Measurements from ENCODE around the gene AGTRAP.

The AGTRAP gene

DNA sequence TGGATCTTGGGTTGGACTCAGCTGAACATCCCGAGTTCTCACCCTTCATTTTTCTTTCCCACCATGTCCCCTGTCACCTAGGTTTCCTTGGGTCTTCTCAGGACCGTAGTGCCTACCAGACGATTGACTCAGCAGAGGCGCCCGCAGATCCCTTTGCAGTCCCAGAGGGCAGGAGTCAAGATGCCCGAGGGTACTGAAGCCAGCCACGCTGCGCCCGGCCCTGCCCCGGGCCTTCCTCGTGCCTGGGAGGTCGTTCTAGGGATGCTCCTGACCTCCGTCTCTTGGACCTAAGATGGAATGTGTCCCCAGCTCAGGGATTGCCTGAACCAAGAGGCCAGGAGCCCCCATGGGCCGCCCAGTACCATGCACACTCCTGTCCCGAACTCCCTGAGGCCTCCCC is 14.1 kb downstream of the AGTRAP start:
- no peak overlapping the region for H3K4me3 ChIP-seq (ENCODE audit: low read length)
- no peak for DNase-seq (ENCODE audit: low read depth, low spot score)

DNA sequence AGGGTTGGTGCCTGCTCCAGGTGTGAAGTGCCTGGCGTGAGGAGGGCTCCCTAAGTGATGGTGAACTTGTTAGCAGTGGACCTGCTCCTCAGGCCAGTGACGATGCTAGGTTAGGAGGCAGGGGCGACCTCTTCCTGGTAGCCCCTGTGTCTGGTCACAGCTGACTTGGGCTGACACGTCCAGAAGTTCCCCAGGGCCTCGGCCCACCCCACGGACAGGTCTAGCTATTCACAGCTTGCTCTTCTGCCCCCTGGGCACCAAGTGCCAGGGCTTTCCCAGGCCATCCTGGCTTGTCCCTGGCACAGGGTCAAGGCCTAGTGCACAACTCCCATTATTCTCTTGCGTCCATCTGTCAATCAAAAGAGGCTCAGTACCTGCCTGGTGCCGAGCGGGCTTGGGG is 15.2 kb downstream of the AGTRAP start:
- no peak overlapping the region for H3K4me3 ChIP-seq (ENCODE audit: low read length)
- no peak for DNase-seq (ENCODE audit: low read depth, low spot score)

- no peak overlapping the region for H3K4me3 ChIP-seq (ENCODE audit: low read length)
- DNase-seq (ENCODE audit: low read depth, low spot score): no peak
Measured at GRCh38 chr1:11752359-11753088, 16.6 kb downstream of the AGTRAP start.

DNA sequence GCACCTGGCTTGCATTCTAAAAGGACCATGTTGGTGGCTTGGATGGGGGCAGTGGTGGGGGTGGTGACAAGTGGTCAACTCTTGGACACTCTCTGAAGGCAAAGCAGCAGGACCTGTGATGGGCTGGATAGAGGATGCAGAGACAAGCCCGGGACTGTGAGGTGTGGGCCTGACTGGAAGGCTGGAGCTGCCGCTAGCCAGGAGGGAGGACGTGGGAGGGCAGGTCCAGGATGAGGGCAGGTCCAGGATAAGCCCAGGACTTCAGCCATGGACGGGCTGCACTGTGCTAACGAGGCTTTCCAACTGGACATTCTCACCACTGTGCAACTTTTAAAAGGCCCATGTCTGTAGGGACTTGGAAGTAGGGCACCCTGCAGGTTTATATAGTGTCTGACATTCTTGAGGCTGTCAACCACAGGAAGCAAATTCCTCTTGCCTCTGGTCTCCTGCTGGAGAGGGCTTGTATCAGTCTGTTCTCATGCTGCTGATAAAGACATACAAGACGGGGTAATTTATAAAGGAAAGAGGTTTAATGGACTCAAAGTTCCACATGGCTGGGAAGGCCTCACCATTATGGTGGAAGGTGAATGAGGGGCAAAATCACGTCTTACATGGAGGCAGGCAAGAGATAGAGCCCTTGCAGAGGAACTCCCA is 17.7 kb downstream of the AGTRAP start:
- H3K4me3 ChIP-seq (ENCODE audit: low read length): no peak overlapping the region
- no peak for DNase-seq (ENCODE audit: low read depth, low spot score)

GRCh38 chr1:11757047-11757446 is 21.1 kb downstream of the AGTRAP start:
- DNase-seq (ENCODE audit: low read depth, low spot score): no peak
- no peak overlapping the region for H3K4me3 ChIP-seq (ENCODE audit: low read length)

GRCh38 chr1:11759791-11760190 is 23.9 kb downstream of the AGTRAP start:
- H3K4me3 ChIP-seq (ENCODE audit: low read length): no peak overlapping the region
- DNase-seq (ENCODE audit: low read depth, low spot score): no peak

DNA sequence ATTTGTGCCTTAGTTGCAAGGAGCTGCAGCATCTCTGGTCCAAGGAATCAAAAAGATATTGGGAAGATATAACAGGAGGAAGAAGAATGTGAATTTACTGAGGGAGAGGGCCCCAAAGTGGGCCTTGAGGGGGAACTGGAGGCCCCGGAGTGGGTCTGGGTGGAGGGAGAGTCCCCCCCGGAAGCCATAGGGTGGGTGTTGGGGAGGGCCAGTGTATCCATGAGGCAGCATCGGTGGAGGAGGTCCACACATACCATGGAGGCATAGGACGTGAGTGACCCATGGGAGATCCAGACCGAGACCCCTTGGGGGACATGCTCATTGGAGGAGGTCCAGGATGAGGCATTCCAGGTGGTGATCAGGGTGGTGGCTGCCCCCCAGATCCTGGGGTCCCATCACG is 25.3 kb downstream of the AGTRAP start:
- no peak for DNase-seq (ENCODE audit: low read depth, low spot score)
- no peak overlapping the region for H3K4me3 ChIP-seq (ENCODE audit: low read length)

- no peak for DNase-seq (ENCODE audit: low read depth, low spot score)
- H3K4me3 ChIP-seq (ENCODE audit: low read length): no peak within 1 kb of the TSS
Measured at GRCh38 chr1:11761988-11762406, 26.1 kb downstream of the AGTRAP start, which contains the start of gene C1orf167. Gene C1orf167, plus strand, starts transcription at chr1:11762193. Its CDS starts 2,208 bp downstream, at chr1:11764401.

DNA sequence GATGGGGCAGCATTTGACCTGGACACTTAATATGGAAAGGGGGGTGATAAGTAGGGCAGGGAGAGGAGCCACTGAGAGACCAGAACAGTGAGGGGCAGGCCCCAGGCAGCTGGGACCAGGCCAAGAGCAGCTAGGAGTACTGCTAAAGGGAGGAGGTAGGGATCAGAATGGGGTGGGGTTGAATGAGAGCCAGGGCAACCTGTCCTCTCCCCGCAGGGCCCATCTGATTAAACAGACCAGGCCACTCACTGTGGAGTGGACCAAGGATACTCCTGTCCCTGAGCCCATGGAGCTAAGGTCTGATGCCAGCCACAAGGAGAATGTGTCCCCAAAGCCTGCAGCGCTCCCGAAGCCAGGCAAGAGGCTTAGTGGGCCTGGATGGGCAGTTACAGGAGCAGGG is 28.2 kb downstream of the AGTRAP start:
- no peak for DNase-seq (ENCODE audit: low read depth, low spot score)
- H3K4me3 ChIP-seq (ENCODE audit: low read length): no peak overlapping the region

DNA sequence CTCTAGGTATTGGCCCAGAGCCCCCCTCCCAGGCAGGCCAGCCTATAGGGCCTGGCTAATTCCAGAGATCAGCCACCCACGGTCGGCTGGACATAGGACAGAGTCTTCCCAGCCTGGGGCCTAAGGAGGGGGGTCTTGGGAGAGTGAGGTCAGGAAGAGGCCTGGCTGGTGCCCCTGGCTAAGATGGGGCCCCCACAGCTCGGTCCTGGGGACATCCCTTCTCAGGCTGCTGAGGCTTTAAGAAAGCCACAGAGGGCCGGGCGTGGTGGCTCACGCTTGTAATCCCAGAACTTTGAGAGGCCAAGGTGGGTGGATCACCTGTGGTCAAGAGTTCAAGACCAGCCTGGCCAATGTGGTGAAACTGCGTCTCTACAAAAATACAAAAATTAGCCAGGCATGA is 28.6 kb downstream of the AGTRAP start:
- DNase-seq (ENCODE audit: low read depth, low spot score): no peak
- no peak overlapping the region for H3K4me3 ChIP-seq (ENCODE audit: low read length)

GRCh38 chr1:11765661-11766428 is 29.9 kb downstream of the AGTRAP start:
- no peak overlapping the region for H3K4me3 ChIP-seq (ENCODE audit: low read length)
- no peak for DNase-seq (ENCODE audit: low read depth, low spot score)

DNA sequence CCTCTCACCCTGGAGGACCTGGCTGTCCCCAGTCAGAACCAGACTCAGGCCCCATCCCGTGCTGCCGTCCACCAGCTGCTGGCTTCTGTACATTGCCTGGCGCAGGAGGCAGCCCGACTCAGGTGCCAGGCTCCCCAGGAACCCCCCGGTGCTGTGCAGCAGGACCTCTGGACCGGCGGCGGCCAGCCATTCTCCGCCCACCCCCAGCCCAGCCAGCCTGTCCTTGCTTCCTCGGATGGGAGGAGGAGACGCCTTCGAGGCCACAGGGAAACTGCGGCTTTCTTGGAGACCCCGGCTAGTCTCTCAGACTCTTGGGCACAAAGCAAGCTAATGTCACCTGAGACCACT is 30.5 kb downstream of the AGTRAP start:
- no peak for DNase-seq (ENCODE audit: low read depth, low spot score)
- H3K4me3 ChIP-seq (ENCODE audit: low read length): no peak overlapping the region

DNA sequence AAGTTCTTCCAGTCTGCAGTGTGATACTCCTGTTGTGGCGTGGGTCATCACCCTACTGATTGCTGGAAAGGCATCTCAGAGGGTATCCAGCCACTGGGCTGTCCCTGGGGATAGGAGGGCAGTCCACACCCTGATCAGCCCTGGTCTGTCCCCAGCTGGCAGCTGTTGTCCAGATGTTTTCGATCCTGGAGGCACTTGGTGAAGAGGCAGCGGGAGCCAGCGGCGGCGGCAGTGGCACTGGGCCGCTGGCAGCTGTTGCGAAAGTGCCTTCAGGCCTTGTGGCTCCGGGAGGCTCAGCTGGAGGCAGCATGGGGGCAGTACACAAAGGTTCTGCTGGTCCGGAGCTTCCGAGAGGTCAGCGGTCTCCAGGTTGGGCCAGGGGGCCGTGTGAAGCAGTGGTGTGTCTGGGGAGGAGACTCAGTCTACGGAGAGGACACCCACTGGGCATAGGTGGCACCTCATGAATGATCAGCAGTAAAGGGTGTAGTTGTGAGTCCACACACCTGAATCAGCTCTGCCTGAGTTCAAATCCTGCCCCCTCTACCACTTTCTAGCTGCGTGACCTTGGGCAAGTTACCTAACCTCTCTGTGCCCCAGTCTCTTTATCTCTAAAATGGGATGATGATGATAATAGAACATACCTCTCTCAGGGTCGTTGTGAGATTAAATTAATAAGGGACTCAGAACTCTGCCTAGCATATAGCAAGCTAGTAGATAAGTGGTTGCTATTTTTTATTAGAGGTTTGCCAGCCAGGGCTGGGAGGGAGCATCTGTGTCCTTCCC is 32.2 kb downstream of the AGTRAP start:
- no peak overlapping the region for H3K4me3 ChIP-seq (ENCODE audit: low read length)
- DNase-seq (ENCODE audit: low read depth, low spot score): no peak

- no peak for DNase-seq (ENCODE audit: low read depth, low spot score)
- no peak overlapping the region for H3K4me3 ChIP-seq (ENCODE audit: low read length)
Measured at GRCh38 chr1:11768821-11769220, 32.9 kb downstream of the AGTRAP start.

GRCh38 chr1:11769274-11769673 is 33.3 kb downstream of the AGTRAP start:
- DNase-seq (ENCODE audit: low read depth, low spot score): no peak
- H3K4me3 ChIP-seq (ENCODE audit: low read length): no peak overlapping the region

DNA sequence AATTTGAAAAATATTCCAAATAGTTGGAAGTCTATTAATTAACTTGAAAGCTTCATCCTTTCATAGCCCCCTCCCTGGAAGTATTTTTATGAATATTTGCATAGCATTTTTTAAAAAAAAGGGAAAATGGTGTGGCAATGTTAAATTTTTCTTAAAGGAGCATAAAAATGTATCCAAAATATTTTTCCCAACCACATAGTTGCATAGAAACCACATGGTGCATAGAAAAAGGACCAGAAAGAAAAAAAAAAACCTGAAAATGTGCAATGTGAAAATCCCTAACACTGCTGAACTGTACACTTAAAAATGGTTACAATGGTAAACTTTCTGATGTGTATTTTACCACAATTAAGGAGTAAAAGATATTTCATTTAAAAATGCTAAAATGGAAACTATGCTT is 34.1 kb downstream of the AGTRAP start:
- no peak overlapping the region for H3K4me3 ChIP-seq (ENCODE audit: low read length)

DNA sequence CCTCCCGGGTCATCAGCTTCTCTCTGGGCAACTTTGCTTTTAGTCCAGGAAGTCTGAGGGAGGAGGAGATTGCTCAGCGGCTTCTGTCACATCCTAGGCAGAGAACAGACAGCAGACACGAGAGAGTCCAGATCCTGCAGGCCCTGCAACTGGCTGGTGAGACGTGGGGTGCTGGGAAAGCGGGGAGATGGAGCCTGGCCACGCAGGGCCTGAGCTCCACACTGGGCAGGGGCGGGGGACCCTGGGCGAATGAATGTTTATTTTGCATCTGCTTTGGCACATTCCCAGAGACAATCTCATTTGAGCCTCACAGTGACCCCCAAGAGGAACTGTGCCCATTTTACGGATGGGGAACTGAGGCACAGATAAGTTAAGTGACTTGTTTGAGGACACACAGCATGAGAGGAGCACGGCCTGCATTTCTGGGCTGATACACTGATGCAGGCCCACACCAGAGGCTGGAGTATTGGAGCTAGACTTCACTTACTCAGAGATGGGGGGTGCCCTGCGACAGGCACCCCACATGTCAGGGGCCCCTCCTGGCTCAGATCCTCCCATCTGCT is 35.6 kb downstream of the AGTRAP start:
- no peak for DNase-seq (ENCODE audit: low read depth, low spot score)
- H3K4me3 ChIP-seq (ENCODE audit: low read length): no peak overlapping the region

More for the DNA sequence above, 34.1 kb downstream of the AGTRAP start:
- DNase-seq (ENCODE audit: low read depth, low spot score): no peak

GRCh38 chr1:11772458-11772857 is 36.5 kb downstream of the AGTRAP start:
- no peak for DNase-seq (ENCODE audit: low read depth, low spot score)
- H3K4me3 ChIP-seq (ENCODE audit: low read length): no peak overlapping the region

- no peak for DNase-seq (ENCODE audit: low read depth, low spot score)
- no peak overlapping the region for H3K4me3 ChIP-seq (ENCODE audit: low read length)
Measured at GRCh38 chr1:11774753-11775152, 38.8 kb downstream of the AGTRAP start.
